ENCODE measurements around the gene CGREF1.
"Not testable (repeated sequence)": the region's sequence is repeated elsewhere in the genome, so short reads cannot be mapped to it uniquely, and the experiment has no call there.

Gene CGREF1

GRCh38 chr2:27086724-27087593, 32.0 kb downstream of the CGREF1 start, which contains the start of gene KHK:
Gene KHK (plus strand): TSS chr2:27086772. CDS start chr2:27087260, 488 bp downstream.
- no peak for DNase-seq

- peak; percentile 97 for DNase-seq
Measured at GRCh38 chr2:27086090-27086723, 32.7 kb downstream of the CGREF1 start.

- DNase-seq: no peak
Measured at GRCh38 chr2:27085673-27086089, 33.2 kb downstream of the CGREF1 start.

- no peak for DNase-seq
Measured at GRCh38 chr2:27085062-27085672, 33.8 kb downstream of the CGREF1 start.

GRCh38 chr2:27084297-27085061, 34.4 kb downstream of the CGREF1 start:
- no peak for DNase-seq

GRCh38 chr2:27083410-27084296, 35.3 kb downstream of the CGREF1 start:
- no peak for DNase-seq

GRCh38 chr2:27082773-27083409, 36.0 kb downstream of the CGREF1 start:
- no peak for DNase-seq

GRCh38 chr2:27081984-27082772, 36.8 kb downstream of the CGREF1 start:
- DNase-seq: no peak

- DNase-seq: no peak
Measured at GRCh38 chr2:27080603-27080936, 38.4 kb downstream of the CGREF1 start.

GRCh38 chr2:27080140-27080469, 38.8 kb downstream of the CGREF1 start:
- DNase-seq: no peak

GRCh38 chr2:27079233-27080139, 39.4 kb downstream of the CGREF1 start:
- DNase-seq: no peak

GRCh38 chr2:27078267-27079194, 40.4 kb downstream of the CGREF1 start, which contains the start of gene EMILIN1:
Gene EMILIN1 (plus strand): TSS chr2:27078615. CDS start chr2:27079066, 451 bp downstream.
- no peak for DNase-seq

- no peak for DNase-seq
Measured at GRCh38 chr2:27077231-27077630, 41.7 kb downstream of the CGREF1 start.

- no peak for DNase-seq
Measured at GRCh38 chr2:27076323-27076722, 42.6 kb downstream of the CGREF1 start.

- DNase-seq: not testable (repeated sequence)
Measured at GRCh38 chr2:27075566-27075871, 43.4 kb downstream of the CGREF1 start.

GRCh38 chr2:27074738-27075565, 44.0 kb downstream of the CGREF1 start:
- DNase-seq: peak; percentile 44

- no peak for DNase-seq
Measured at GRCh38 chr2:27073782-27074181, 45.1 kb downstream of the CGREF1 start.

GRCh38 chr2:27072920-27073319, 46.0 kb downstream of the CGREF1 start:
- DNase-seq: no peak
